Lung (tissue), 12 donors: ENCODE measurements around the gene MAML3. TPM values are rescaled to one million over a fixed set of nuclear protein-coding genes. Genes with fewer than 3 reads are reported as not detected.

Source experiments
- ATAC-seq: fragments of 200-7000 bp; cut with Tn5 transposase; one replicate; pipeline ENCODE4 v1.9.1; 2020; ENCODE audit warnings: moderate number of reproducible peaks; ENCODE audit not compliant: insufficient read depth, low FRiP score
- DNase-seq, 3 donors: peaks; one replicate each; pipeline ENCODE4 v3.0.0-alpha.2; 2013 to 2017
- H3K27ac ChIP-seq, 2 donors: one replicate each; pipeline ENCODE4 v1.5.1; 2013; ENCODE audit warnings: mild to moderate bottlenecking in 2 of 2, moderate library complexity in 2 of 2, control low read depth in 1 of 2, inconsistent platforms in 1 of 2, low read depth in 1 of 2, low read length in 1 of 2
- H3K27me3 ChIP-seq, 3 donors: one replicate each; pipeline ENCODE4 v1.5.1; 2013; ENCODE audit warnings: low read length in 2 of 3; ENCODE audit not compliant: control insufficient read depth in 3 of 3, insufficient read depth in 3 of 3
- H3K36me3 ChIP-seq, 4 donors: one replicate each; pipeline ENCODE4 v1.5.1; 2013; ENCODE audit warnings: low read length in 4 of 4, mild to moderate bottlenecking in 1 of 4, moderate library complexity in 1 of 4; ENCODE audit not compliant: control insufficient read depth in 4 of 4, insufficient read depth in 4 of 4
- H3K4me1 ChIP-seq, 5 donors: one replicate each; pipeline ENCODE4 v1.5.1; 2013; ENCODE audit warnings: low read length in 5 of 5, mild to moderate bottlenecking in 2 of 5, moderate library complexity in 1 of 5; ENCODE audit not compliant: control insufficient read depth in 5 of 5, insufficient read depth in 5 of 5
- H3K4me3 ChIP-seq: one replicate; pipeline ENCODE4 v1.5.1; 2013; ENCODE audit warnings: mild to moderate bottlenecking, control low read depth, moderate library complexity
- H3K9ac ChIP-seq, 2 donors: one replicate each; pipeline ENCODE4 v1.5.1; 2013; ENCODE audit warnings: low read length in 2 of 2, control low read depth in 1 of 2; ENCODE audit not compliant: insufficient read depth in 1 of 2
- H3K9me3 ChIP-seq, 4 donors: one replicate each; pipeline ENCODE4 v1.5.1; 2013; ENCODE audit warnings: low read length in 3 of 4, mild to moderate bottlenecking in 1 of 4, moderate library complexity in 1 of 4; ENCODE audit not compliant: control insufficient read depth in 4 of 4, insufficient read depth in 3 of 4
- WGBS, 2 donors: extraction: QIAGEN DNeasy Blood & Tissue Kit; methylation state at CpG; one replicate each; pipeline ENCODE4 v1.1.7; 2013; 5-methylcytosine and 5-hydroxymethylcytosine counted together
- polyA plus RNA-seq, 2 donors: library from polyadenylated mRNA; stranded (reverse); fragments of 200-250 nt; gene quantifications; one replicate each; pipeline ENCODE4 v1.2.1, GENCODE V29; 2013
- total RNA-seq, 2 donors: library from RNA; depleted of rRNA in 1 of 2; stranded (reverse); fragments of >200 nt in 1 of 2; gene quantifications; one replicate each; pipeline ENCODE4 v1.2.1, GENCODE V29; 2014 to 2021
- TF ChIP-seq, protein P1 (sequence below): IDR thresholded peaks from 2 replicates; pipeline ENCODE4 v1.5.1; 2012; ENCODE audit warnings: mild to moderate bottlenecking; ENCODE audit errors: control extremely low read depth, extremely low read depth
- donor health status: control.
- donor health status: control.
- donor health status: Bipolar disorder and iron deficiency.
- donor health status: healthy.
- donor health status: DM: yes; HTN: yes; CAD: no.

The MAML3 gene
- total and polyA plus RNA-seq, 4 donors, result 3.0 to 16.4 (median 8.5) TPM

DNA sequence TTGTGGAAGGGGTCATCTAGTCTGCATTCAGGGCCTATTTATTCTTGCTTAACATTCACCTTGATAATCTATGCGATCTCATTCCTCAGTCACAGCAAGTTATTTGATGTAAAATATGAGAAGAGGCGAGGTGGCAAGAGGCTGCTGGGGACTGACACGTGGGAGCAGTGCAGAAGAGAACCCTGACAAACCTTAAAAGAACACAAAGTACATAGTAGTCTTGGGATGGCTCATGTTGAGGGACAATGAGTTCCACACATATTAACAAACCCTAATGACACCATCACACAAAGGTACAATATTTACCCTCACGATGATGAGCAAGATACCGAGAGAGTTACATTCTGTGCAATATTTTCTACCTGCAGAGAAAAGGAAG is 57.5 kb downstream of the MAML3 start:
- DNase-seq (no peak), ATAC-seq (no peak)
- Histone ChIP-seq H3K4me1 (peaks cover 21 to 79% (median 38%) of the 10 kb centered on the region in 5 donors), H3K4me3 (no peak overlapping the region), H3K9me3 (peaks cover 0 to 1% (median 0%) of the 10 kb centered on the region in 4 donors), H3K9ac (no peak overlapping the region), H3K27me3 (no peaks in the 10 kb centered on the region), H3K27ac (peak overlapping the region; percentile 76 to 85), H3K36me3 (no peaks in the 10 kb centered on the region)
- WGBS, 2 donors, result 67 to 75% methylated on average over 5 of the region's 5 CpGs
- TF ChIP-seq, protein P1, sequence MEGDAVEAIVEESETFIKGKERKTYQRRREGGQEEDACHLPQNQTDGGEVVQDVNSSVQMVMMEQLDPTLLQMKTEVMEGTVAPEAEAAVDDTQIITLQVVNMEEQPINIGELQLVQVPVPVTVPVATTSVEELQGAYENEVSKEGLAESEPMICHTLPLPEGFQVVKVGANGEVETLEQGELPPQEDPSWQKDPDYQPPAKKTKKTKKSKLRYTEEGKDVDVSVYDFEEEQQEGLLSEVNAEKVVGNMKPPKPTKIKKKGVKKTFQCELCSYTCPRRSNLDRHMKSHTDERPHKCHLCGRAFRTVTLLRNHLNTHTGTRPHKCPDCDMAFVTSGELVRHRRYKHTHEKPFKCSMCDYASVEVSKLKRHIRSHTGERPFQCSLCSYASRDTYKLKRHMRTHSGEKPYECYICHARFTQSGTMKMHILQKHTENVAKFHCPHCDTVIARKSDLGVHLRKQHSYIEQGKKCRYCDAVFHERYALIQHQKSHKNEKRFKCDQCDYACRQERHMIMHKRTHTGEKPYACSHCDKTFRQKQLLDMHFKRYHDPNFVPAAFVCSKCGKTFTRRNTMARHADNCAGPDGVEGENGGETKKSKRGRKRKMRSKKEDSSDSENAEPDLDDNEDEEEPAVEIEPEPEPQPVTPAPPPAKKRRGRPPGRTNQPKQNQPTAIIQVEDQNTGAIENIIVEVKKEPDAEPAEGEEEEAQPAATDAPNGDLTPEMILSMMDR, result no peak

DNA sequence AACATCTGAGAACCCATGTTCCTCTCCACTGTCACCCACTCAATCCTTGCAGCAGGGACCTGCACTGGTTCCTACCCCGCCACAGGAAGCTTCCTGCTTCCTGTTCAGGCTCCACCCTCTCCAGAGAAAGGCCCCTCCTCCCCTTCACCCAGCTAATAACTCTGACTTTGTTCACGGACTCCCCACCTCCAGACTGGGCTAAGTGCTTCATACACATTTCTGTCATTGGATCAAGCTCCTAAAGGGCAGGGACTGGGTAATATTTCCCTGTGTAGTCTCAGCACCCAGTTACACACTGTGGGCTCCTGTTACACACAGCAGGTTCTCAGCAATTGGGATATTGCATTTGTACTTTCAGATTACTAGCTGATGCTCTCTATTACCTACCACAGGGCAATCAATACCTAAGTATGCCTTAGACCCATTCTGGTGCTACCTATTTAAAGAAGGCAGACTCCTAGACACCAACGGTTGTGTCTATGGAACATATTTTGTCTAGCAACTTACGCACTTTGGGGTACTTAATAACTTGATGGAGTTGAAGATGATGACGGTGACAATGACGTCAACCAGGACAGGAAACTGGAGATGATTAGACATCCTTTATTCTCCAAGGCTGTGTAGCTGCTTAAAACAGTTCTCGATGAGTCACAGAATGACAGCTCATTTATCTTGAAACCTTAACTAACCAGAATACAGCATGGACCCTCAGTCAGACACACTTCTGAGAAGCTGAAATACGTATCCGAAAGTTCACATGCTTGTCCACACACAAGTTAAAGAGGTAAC is 58.1 kb downstream of the MAML3 start:
- 30 to 47% methylated on average over 9 of the region's 9 CpGs for WGBS, 2 donors
- peaks cover 21 to 85% (median 44%) of the 10 kb centered on the region in 5 donors for H3K4me1 ChIP-seq
- no peak overlapping the region for H3K4me3 ChIP-seq
- H3K9me3 ChIP-seq, result peaks cover 0 to 1% (median 0%) of the 10 kb centered on the region in 4 donors
- TF ChIP-seq, protein P1, result no peak
- no peak overlapping the region for H3K9ac ChIP-seq
- H3K27me3 ChIP-seq, result no peaks in the 10 kb centered on the region
- H3K27ac ChIP-seq, result peak overlapping the region; percentile 81 to 90
- no peaks in the 10 kb centered on the region for H3K36me3 ChIP-seq
- ATAC-seq, result peak; percentile 24
- DNase-seq, result peak in 1 of 3 donors; percentile 64

DNA sequence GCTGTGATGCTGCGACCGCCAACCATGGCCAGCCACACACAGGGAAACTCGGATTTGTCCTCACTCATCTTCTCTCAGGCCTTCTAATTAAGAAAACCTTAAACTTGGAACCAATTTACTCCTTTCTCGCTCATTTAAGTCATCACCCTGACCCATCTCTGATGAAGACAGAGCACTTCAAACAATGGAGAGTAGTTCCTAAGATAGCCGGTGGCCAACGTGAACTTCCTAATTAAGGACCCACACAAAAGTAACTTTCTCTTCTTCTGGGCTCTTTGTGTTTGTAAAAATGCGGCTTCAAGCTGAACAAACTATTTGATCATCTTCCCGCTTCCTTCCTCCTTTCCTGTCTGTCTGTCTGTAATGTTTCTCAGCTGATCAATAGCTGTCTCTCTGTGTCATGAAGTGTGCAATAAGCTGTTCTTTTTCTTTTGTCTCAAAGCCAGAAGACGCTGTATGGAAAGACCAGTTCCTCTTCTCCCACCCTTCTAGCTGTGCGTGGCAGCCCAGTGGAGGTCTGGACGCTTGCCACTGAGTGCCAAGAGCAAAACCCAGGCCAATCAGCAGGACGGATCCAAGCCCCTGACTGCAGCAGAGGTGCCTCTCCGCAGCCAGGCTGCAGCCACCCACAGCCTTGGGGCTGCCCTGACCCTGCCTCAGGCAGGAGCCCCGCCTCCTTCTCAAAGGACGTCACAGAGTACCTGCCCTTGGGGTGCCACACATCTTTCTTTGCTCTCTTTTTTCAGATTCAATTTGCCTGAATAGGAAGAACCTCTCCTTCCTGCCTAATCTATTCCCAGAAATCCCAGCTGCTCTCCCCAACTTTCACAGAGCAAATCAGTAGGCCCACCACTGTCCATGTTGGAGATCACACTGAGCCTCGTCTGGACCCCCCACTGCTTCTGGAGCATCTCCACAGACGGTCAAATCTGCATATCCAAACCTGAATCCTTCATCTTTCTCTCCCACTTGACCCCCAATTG is 59.3 kb downstream of the MAML3 start:
- H3K9me3 ChIP-seq, result no peaks in the 10 kb centered on the region
- H3K9ac ChIP-seq, result peak overlapping the region in 1 of 2 donors; percentile 36
- TF ChIP-seq, protein P1, result no peak
- H3K36me3 ChIP-seq, result no peaks in the 10 kb centered on the region
- H3K27me3 ChIP-seq, result no peaks in the 10 kb centered on the region
- H3K4me3 ChIP-seq, result no peak overlapping the region
- DNase-seq, result peak; percentile 70 to 84 (median 73)
- WGBS, 2 donors, result 23 to 44% methylated on average over 17 of the region's 17 CpGs
- no peak for ATAC-seq
- H3K27ac ChIP-seq, result peak overlapping the region; percentile 55 to 90
- H3K4me1 ChIP-seq, result peaks cover 21 to 88% (median 45%) of the 10 kb centered on the region in 5 donors
